Neuronal stem cell (in vitro differentiated cells): Measurements from ENCODE around the gene MAPK8IP2.

ENCODE experiments used
- DNase-seq: peaks from one replicate; pipeline ENCODE4 v3.0.0-alpha.2; 2013; ENCODE audit warnings: low spot score
- H2AFZ ChIP-seq: one replicate; pipeline ENCODE4 v1.6.1; 2013; ENCODE audit warnings: mild to moderate bottlenecking, low read length, inconsistent platforms
- H2AK5ac ChIP-seq: 2 replicates; pipeline ENCODE4 v1.6.1; 2013; ENCODE audit warnings: low read depth, mild to moderate bottlenecking, inconsistent platforms, low read length, moderate library complexity, mixed read lengths
- H2BK120ac ChIP-seq: 2 replicates; pipeline ENCODE4 v1.6.1; 2013; ENCODE audit warnings: low read depth, mild to moderate bottlenecking, inconsistent platforms, low read length, moderate library complexity, mixed read lengths
- H2BK12ac ChIP-seq: one replicate; pipeline ENCODE4 v1.6.1; 2013; ENCODE audit warnings: low read length, inconsistent platforms
- H2BK15ac ChIP-seq: 2 replicates; pipeline ENCODE4 v1.6.1; 2013; ENCODE audit warnings: mild to moderate bottlenecking, low read length, inconsistent platforms, mixed read lengths
- H2BK5ac ChIP-seq: one replicate; pipeline ENCODE4 v1.6.1; 2013; ENCODE audit warnings: inconsistent platforms, mild to moderate bottlenecking, low read length, moderate library complexity
- H3K14ac ChIP-seq: one replicate; pipeline ENCODE4 v1.6.1; 2013; ENCODE audit warnings: low read length, inconsistent platforms
- H3K18ac ChIP-seq: 2 replicates; pipeline ENCODE4 v1.6.1; 2013; ENCODE audit warnings: low read length, inconsistent platforms
- H3K23ac ChIP-seq: 2 replicates; pipeline ENCODE4 v1.6.1; 2013; ENCODE audit warnings: low read depth, mild to moderate bottlenecking, mixed read lengths, low read length, inconsistent platforms; ENCODE audit not compliant: poor library complexity
- H3K27ac ChIP-seq: replicated peaks from 3 replicates; pipeline ENCODE4 v1.5.1; 2013; ENCODE audit warnings: low read length, inconsistent platforms
- H3K27me3 ChIP-seq, 3 experiments: 2 replicates each; pipeline ENCODE4 v1.6.1; 2013; ENCODE audit warnings: low read length in 3 of 3, mild to moderate bottlenecking in 2 of 3, inconsistent platforms in 1 of 3, low read depth in 1 of 3, mixed read lengths in 1 of 3, moderate library complexity in 1 of 3; ENCODE audit not compliant: control insufficient read depth in 3 of 3, insufficient read depth in 3 of 3
- H3K36me3 ChIP-seq, 2 donors: replicated peaks in 1 of 2; 2 replicates each; pipeline ENCODE4 v1.6.1; 2013; ENCODE audit warnings: low read length in 2 of 2; ENCODE audit not compliant: control insufficient read depth in 2 of 2, insufficient read depth in 2 of 2
- H3K4ac ChIP-seq: 2 replicates; pipeline ENCODE4 v1.6.1; 2013; ENCODE audit warnings: inconsistent platforms, mild to moderate bottlenecking, low read length, moderate library complexity
- H3K4me1 ChIP-seq, 2 donors: 1 replicate in 1 of 2; 2 replicates in 1 of 2; pipeline ENCODE4 v1.6.1; 2013; ENCODE audit warnings: low read length in 2 of 2, low read depth in 1 of 2; ENCODE audit not compliant: control insufficient read depth in 2 of 2, insufficient read depth in 1 of 2
- H3K4me2 ChIP-seq: one replicate; pipeline ENCODE4 v1.6.1; 2013; ENCODE audit warnings: mild to moderate bottlenecking, low read length, inconsistent platforms; ENCODE audit not compliant: insufficient read depth, poor library complexity, severe bottlenecking
- H3K4me3 ChIP-seq, 2 donors: 2 replicates each; pipeline ENCODE4 v1.5.1; 2013; ENCODE audit warnings: low read length in 2 of 2, mild to moderate bottlenecking in 2 of 2, inconsistent platforms in 1 of 2, moderate library complexity in 1 of 2
- H3K79me1 ChIP-seq: one replicate; pipeline ENCODE4 v1.6.1; 2013; ENCODE audit warnings: low read depth, mild to moderate bottlenecking, inconsistent platforms, low read length, moderate library complexity
- H3K9ac ChIP-seq: one replicate; pipeline ENCODE4 v1.6.1; 2013; ENCODE audit warnings: mild to moderate bottlenecking, low read depth, low read length, inconsistent platforms; ENCODE audit not compliant: poor library complexity
- H3K9me3 ChIP-seq, 2 donors: replicated peaks in 1 of 2; 2 replicates each; pipeline versions ENCODE3 to v1.6.1; 2013; ENCODE audit warnings: low read length in 2 of 2, mild to moderate bottlenecking in 2 of 2, inconsistent platforms in 1 of 2, low read depth in 1 of 2, mixed read lengths in 1 of 2, moderate library complexity in 1 of 2; ENCODE audit not compliant: control insufficient read depth in 2 of 2, insufficient read depth in 1 of 2
- H4K8ac ChIP-seq: one replicate; pipeline ENCODE4 v1.6.1; 2013; ENCODE audit warnings: low read depth, mild to moderate bottlenecking, inconsistent platforms, low read length, moderate library complexity
- H4K91ac ChIP-seq: one replicate; pipeline ENCODE4 v1.6.1; 2013; ENCODE audit warnings: low read length, low read depth, mild to moderate bottlenecking, inconsistent platforms; ENCODE audit not compliant: poor library complexity
- WGBS, 2 donors: extraction: QIAGEN DNeasy Blood & Tissue Kit; methylation state at CpG; one replicate each; pipeline ENCODE4 v1.1.7; 2013; ENCODE audit warnings: missing lambda C conversion rate in 2 of 2, mixed read lengths in 1 of 2; ENCODE audit not compliant: insufficient read length in 2 of 2, insufficient replicate concordance in 1 of 2; ENCODE audit errors: extremely low coverage in 2 of 2; 5-methylcytosine and 5-hydroxymethylcytosine counted together

MAPK8IP2 gene

DNA sequence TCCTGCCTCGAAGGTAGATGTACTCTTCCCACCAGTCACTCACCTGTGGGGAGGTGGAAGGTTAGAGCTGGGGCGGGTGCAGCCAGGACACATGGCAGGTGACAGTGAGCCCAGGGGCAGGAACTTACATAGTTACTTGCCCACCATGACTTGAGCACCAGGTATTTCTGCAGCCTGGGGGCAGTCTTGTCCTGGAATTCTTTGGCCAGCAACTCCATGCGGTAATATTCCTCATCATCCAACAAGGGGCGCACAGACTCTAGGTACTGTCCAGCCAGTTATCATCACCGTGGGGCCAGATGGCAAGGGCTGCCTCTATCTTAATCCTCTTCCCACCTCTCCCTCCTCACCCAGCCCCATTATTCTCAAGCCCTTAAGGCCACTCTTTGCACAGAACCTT lies 24.5 kb upstream of the MAPK8IP2 start:
- H3K9me3 ChIP-seq, result no peaks in the 10 kb centered on the region
- H2BK15ac ChIP-seq, result no peak overlapping the region
- DNase-seq, result no peak
- no peak overlapping the region for H4K8ac ChIP-seq
- no peak overlapping the region for H3K27ac ChIP-seq
- H3K27me3 ChIP-seq, result no peaks in the 10 kb centered on the region
- no peak overlapping the region for H2AFZ ChIP-seq
- no peak overlapping the region for H3K23ac ChIP-seq
- H3K4ac ChIP-seq, result no peak overlapping the region
- H3K9ac ChIP-seq, result no peak overlapping the region
- no peak overlapping the region for H3K4me3 ChIP-seq
- peaks cover 59 to 73% of the 10 kb centered on the region in 2 donors for H3K36me3 ChIP-seq
- peaks cover 4% of the 10 kb centered on the region for H3K79me1 ChIP-seq
- H3K18ac ChIP-seq, result no peak overlapping the region
- no peak overlapping the region for H2BK12ac ChIP-seq
- H2AK5ac ChIP-seq, result no peak overlapping the region
- WGBS, 2 donors, result no CpG with 5 or more reads among the region's 5 CpGs
- H3K14ac ChIP-seq, result no peak overlapping the region
- H2BK5ac ChIP-seq, result no peak overlapping the region
- no peak overlapping the region for H3K4me2 ChIP-seq
- H4K91ac ChIP-seq, result no peak overlapping the region
- H3K4me1 ChIP-seq, result no peaks in the 10 kb centered on the region
- H2BK120ac ChIP-seq, result no peak overlapping the region

DNA sequence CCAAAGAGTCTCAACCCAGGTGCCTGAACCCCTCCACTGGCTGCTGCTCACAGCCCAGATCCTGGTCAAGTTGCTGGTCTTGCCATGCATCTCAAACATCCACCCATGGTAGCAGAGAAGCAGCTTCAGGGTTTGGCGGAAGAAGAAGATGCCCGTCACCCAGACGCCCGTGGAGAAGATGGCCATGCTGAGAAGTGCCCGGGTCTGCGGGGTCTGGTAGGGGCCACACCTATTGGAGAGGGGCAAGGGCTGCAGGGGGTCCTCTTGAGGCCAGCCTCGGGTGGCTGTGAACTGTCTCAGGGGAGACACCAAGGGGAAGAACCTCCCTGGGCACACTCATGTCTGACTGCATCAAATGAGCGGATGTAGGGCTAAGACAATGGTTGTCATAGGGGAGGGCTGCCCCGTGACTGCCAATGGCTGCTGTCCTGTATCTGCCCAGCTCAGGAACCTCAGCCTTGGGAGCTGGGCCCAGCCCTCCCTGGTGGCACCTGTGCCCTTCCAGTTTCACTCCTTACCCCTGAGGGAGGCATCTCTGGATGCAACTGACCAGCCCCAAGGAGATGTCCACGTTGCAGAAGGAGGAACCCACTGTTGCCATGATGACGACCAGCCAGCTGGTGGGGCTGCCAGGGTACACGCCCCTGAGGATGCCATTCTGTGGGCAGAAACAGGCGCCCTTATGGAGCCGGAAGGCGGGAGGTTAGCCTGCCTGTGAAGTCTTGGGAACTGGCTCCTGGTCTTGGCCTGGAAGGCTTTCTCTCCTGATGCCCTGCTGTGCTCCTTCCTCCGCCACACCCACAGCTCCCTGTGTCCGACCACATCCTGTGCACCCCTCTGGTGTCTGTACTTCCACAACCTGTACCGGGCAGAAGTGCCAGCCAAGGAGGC lies 23.5 kb upstream of the MAPK8IP2 start:
- peaks cover 50 to 66% of the 10 kb centered on the region in 2 donors for H3K36me3 ChIP-seq
- H3K23ac ChIP-seq, result peak overlapping the region; percentile 70
- H3K4me2 ChIP-seq, result no peak overlapping the region
- H3K9ac ChIP-seq, result no peak overlapping the region
- DNase-seq, result no peak
- H3K4ac ChIP-seq, result no peak overlapping the region
- no peak overlapping the region for H3K27ac ChIP-seq
- H3K9me3 ChIP-seq, result no peaks in the 10 kb centered on the region
- no CpG with 5 or more reads among the region's 18 CpGs for WGBS, 2 donors
- H2AFZ ChIP-seq, result no peak overlapping the region
- H4K91ac ChIP-seq, result no peak overlapping the region
- H3K4me3 ChIP-seq, result no peak overlapping the region
- H3K18ac ChIP-seq, result no peak overlapping the region
- peaks cover 8% of the 10 kb centered on the region for H3K79me1 ChIP-seq
- H2BK12ac ChIP-seq, result no peak overlapping the region
- H3K4me1 ChIP-seq, result peaks cover 0 to 4% of the 10 kb centered on the region in 2 donors
- H4K8ac ChIP-seq, result peak overlapping the region; percentile 72
- H3K14ac ChIP-seq, result no peak overlapping the region
- H2BK5ac ChIP-seq, result no peak overlapping the region
- H2BK120ac ChIP-seq, result no peak overlapping the region
- H2AK5ac ChIP-seq, result no peak overlapping the region
- no peaks in the 10 kb centered on the region for H3K27me3 ChIP-seq
- H2BK15ac ChIP-seq, result no peak overlapping the region

DNA sequence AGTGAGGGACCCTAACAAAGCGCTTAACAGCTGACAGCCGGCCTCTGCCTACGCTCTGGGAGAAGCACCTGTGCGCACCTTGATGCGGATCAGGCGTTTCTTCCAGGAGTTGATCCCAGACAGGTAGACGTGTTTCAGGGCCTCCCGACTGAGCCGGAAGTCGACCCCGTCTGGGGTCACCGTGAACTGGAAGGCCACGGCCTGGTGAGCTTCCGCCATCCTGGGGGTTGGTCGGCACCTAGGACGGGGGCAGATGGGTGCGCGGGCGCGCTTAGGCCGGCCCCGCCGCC lies 23.0 kb upstream of the MAPK8IP2 start:
- H3K4me1 ChIP-seq, result peaks cover 0 to 4% of the 10 kb centered on the region in 2 donors
- H3K79me1 ChIP-seq, result peaks cover 8% of the 10 kb centered on the region
- no peak overlapping the region for H3K18ac ChIP-seq
- H3K27ac ChIP-seq, result no peak overlapping the region
- no peak overlapping the region for H2BK120ac ChIP-seq
- no peak overlapping the region for H2BK12ac ChIP-seq
- H2AK5ac ChIP-seq, result no peak overlapping the region
- H3K27me3 ChIP-seq, result no peaks in the 10 kb centered on the region
- H2AFZ ChIP-seq, result no peak overlapping the region
- H3K9me3 ChIP-seq, result no peaks in the 10 kb centered on the region
- no peak overlapping the region for H3K4ac ChIP-seq
- no peak overlapping the region for H3K14ac ChIP-seq
- H3K4me2 ChIP-seq, result no peak overlapping the region
- DNase-seq, result no peak
- no peak overlapping the region for H3K4me3 ChIP-seq
- no peak overlapping the region for H3K9ac ChIP-seq
- peak overlapping the region; percentile 77 for H4K8ac ChIP-seq
- no peak overlapping the region for H4K91ac ChIP-seq
- no peak overlapping the region for H2BK5ac ChIP-seq
- WGBS, 2 donors, result no CpG with 5 or more reads among the region's 23 CpGs
- no peak overlapping the region for H2BK15ac ChIP-seq
- H3K23ac ChIP-seq, result no peak overlapping the region
- peaks cover 47 to 61% of the 10 kb centered on the region in 2 donors for H3K36me3 ChIP-seq

DNA sequence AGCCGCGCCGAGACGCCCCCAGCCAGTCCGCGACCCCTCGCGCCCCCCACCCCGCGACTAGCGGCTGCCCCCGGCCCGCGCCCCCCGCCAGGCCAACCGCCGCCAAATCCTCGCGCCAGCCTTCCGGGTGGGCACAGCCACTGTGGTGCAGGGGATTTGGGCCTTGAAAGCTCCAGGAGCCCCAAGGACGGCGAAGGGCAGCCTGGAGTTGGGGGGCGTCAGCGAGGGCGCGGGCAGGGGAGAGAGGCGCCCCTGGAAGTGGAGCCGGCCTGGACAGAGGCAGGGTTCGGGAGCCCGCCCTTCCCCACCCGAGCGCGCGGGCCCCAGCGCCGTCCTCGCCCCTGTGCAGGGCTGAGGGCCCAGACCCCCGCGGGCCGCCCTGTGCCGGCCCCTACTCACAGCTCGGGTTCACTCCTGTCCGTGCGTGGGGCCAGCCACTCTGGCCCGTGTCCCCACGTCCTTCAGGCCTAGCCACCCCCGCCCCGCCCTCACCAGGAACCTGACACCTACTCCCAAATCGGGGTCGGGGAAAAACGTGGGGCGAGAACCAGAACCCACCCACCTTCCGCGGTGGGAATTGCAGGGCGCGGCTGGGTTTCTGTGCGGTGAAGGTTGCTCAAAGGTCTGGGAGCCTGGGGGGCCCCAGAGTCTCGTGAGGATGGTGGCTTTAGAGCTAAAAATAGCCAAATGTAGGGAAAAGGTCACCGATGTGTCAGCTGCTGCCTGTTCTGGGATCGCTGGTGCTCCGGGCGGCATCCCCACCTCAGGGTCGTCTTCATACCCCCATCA lies 22.4 kb upstream of the MAPK8IP2 start, which contains the start of gene CPT1B:
Gene CPT1B, minus strand, starts transcription at position 441 of the 789 bp plus-strand sequence. CDS start 512 bp downstream, outside the sequence.
- Histone ChIP-seq H2BK120ac (no peak within 1 kb of the TSS), H3K14ac (no peak within 1 kb of the TSS), H2AFZ (no peak within 1 kb of the TSS), H2BK15ac (no peak within 1 kb of the TSS), H2AK5ac (no peak within 1 kb of the TSS), H3K9me3 (no peaks in the 10 kb centered on the region), H3K23ac (peak within 1 kb of the TSS; percentile 70), H3K79me1 (peaks cover 8% of the 10 kb centered on the region), H4K91ac (no peak within 1 kb of the TSS), H3K27me3 (no peaks in the 10 kb centered on the region), H3K4me2 (no peak within 1 kb of the TSS), H3K9ac (no peak within 1 kb of the TSS), H3K36me3 (peaks cover 44 to 55% of the 10 kb centered on the region in 2 donors), H3K18ac (no peak within 1 kb of the TSS), H3K27ac (no peak within 1 kb of the TSS), H3K4ac (no peak within 1 kb of the TSS), H2BK5ac (no peak within 1 kb of the TSS), H3K4me3 (peak within 1 kb of the TSS in 1 of 2 donors; percentile 9), H4K8ac (peak within 1 kb of the TSS; percentile 77), H2BK12ac (no peak within 1 kb of the TSS), H3K4me1 (peaks cover 0 to 4% of the 10 kb centered on the region in 2 donors)
- DNase-seq, result no peak
- no CpG with 5 or more reads among the region's 63 CpGs for WGBS, 2 donors
